T-helper 17 cell (primary cell): ENCODE data around the gene ZNF267. TPM values are rescaled to one million over a fixed set of nuclear protein-coding genes. Genes with fewer than 3 reads are reported as not detected.
"Not testable (repeated sequence)": the region's sequence is repeated elsewhere in the genome, so short reads cannot be mapped to it uniquely, and the experiment has no call there.

Experiments used
- ATAC-seq: fragments of 150-1000 bp; cut with Tn5 transposase; 2 replicates; pipeline ENCODE4 v1.10.0; 2021; ENCODE audit warnings: mild to moderate bottlenecking, moderate library complexity
- DNase-seq, 3 donors: peaks; one replicate each; pipeline versions ENCODE4 v3.0.0 to v3.0.0-alpha.2; 2020 to 2021
- H3K9me3 ChIP-seq: one replicate; pipeline ENCODE4 v1.7.0; 2013; ENCODE audit warnings: low read length, mild to moderate bottlenecking; ENCODE audit not compliant: control insufficient read depth, poor library complexity, severe bottlenecking
- H3K27ac Mint-ChIP-seq: one replicate; pipeline ENCODE4 v1.8.0; 2022; ENCODE audit warnings: mild to moderate bottlenecking, moderate library complexity, mixed read lengths
- H3K27me3 Mint-ChIP-seq: one replicate; pipeline ENCODE4 v1.8.0; 2022; ENCODE audit warnings: mixed read lengths
- H3K36me3 Mint-ChIP-seq: one replicate; pipeline ENCODE4 v1.8.0; 2022; ENCODE audit warnings: low read depth, mixed read lengths
- H3K4me1 Mint-ChIP-seq: one replicate; pipeline ENCODE4 v1.8.0; 2022; ENCODE audit warnings: mild to moderate bottlenecking, mixed read lengths
- H3K4me3 Mint-ChIP-seq: one replicate; pipeline ENCODE4 v1.8.0; 2022; ENCODE audit warnings: mild to moderate bottlenecking, moderate library complexity, mixed read lengths
- total RNA-seq, 4 donors: library from RNA in 2 of 4; stranded (reverse) in 2 of 4; gene quantifications; one replicate each; pipeline ENCODE4 v1.2.3 and lab custom pipeline; 2022 to 2026

ZNF267 gene
- total RNA-seq (10 to 100 TPM; 78.9 to 80.5 TPM), total RNA-seq (lab: John Stamatoyannopoulos, UW) (91.3 to 218 reads per million in 2 donors)

GRCh38 chr16:31873556-31874365 is at the start of gene ZNF267:
ZNF267 (plus strand) TSS chr16:31873807; CDS start chr16:31873967, 160 bp downstream.
- H3K27me3 Mint-ChIP-seq: no peaks in the 10 kb centered on the region
- ATAC-seq: peak; percentile 66
- peak; percentile 83 to 89 (median 88) for DNase-seq
- peaks cover 6% of the 10 kb centered on the region for H3K9me3 ChIP-seq
- peaks cover 50% of the 10 kb centered on the region for H3K4me1 Mint-ChIP-seq
- H3K4me3 Mint-ChIP-seq: peak within 1 kb of the TSS; percentile 95
- peak within 1 kb of the TSS; percentile 99 for H3K27ac Mint-ChIP-seq
- peaks cover 7% of the 10 kb centered on the region for H3K36me3 Mint-ChIP-seq

DNA sequence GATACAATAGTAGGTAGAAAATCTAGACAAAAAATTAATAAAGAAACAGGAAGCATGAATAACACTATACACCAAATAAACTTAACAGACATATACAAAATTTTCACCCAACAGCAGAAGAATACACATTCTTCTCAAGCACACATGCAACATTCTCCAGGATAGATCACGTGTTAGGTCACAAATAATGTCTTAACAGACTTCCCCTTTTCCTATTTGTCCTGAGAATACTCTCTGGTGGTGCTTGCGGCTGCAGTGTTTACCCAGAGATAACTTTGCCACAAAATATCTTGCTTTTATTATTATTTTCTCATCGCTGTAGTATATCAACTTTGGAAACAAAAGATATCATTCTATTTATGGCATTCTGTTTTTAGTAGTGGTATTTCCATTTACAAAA is 40.6 kb upstream of the ZNF267 start:
- no peak for ATAC-seq
- no peak overlapping the region for H3K27ac Mint-ChIP-seq
- no peak for DNase-seq
- H3K4me3 Mint-ChIP-seq: no peak overlapping the region
- H3K9me3 ChIP-seq: no peaks in the 10 kb centered on the region
- no peaks in the 10 kb centered on the region for H3K4me1 Mint-ChIP-seq
- no peaks in the 10 kb centered on the region for H3K27me3 Mint-ChIP-seq
- no peaks in the 10 kb centered on the region for H3K36me3 Mint-ChIP-seq

GRCh38 chr16:31836396-31836795 is 37.2 kb upstream of the ZNF267 start:
- H3K4me3 Mint-ChIP-seq, H3K27ac Mint-ChIP-seq, H3K9me3 ChIP-seq, H3K27me3 Mint-ChIP-seq, H3K4me1 Mint-ChIP-seq, ATAC-seq, DNase-seq, H3K36me3 Mint-ChIP-seq: not testable (repeated sequence)

DNA sequence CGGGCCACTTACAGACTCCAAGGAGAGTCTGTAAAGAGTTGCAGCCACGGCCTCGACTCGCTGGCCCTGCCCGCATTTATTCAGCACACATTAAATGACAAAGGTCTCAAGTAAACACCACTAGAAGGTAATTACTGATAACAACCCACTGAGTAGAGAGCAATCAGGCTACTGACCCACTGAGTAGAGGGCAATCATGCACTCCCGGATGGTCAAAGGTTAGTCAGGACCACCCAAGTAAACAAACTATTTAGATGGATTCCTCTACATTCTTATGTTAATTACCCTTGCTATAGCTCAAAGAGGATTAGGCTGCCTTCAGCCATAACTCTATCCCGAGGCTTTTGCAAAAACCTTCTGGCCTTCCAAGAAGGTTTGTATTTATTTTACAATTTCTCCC is 30.7 kb upstream of the ZNF267 start:
- no peak for DNase-seq
- Mint-ChIP-seq H3K4me1 (no peaks in the 10 kb centered on the region), H3K4me3 (no peak overlapping the region), H3K36me3 (peaks cover 2% of the 10 kb centered on the region), H3K27me3 (no peaks in the 10 kb centered on the region), H3K27ac (no peak overlapping the region)
- no peaks in the 10 kb centered on the region for H3K9me3 ChIP-seq
- ATAC-seq: no peak

GRCh38 chr16:31848572-31848971 is 25.0 kb upstream of the ZNF267 start:
- H3K36me3 Mint-ChIP-seq, H3K4me1 Mint-ChIP-seq, ATAC-seq, H3K27ac Mint-ChIP-seq, H3K27me3 Mint-ChIP-seq, H3K4me3 Mint-ChIP-seq, DNase-seq, H3K9me3 ChIP-seq: not testable (repeated sequence)

GRCh38 chr16:31853291-31853690 is 20.3 kb upstream of the ZNF267 start:
- H3K4me1 Mint-ChIP-seq: no peaks in the 10 kb centered on the region
- H3K27ac Mint-ChIP-seq: no peak overlapping the region
- ATAC-seq: no peak
- H3K36me3 Mint-ChIP-seq: no peaks in the 10 kb centered on the region
- no peak for DNase-seq
- H3K27me3 Mint-ChIP-seq: peaks cover 11% of the 10 kb centered on the region
- no peak overlapping the region for H3K4me3 Mint-ChIP-seq
- no peaks in the 10 kb centered on the region for H3K9me3 ChIP-seq

DNA sequence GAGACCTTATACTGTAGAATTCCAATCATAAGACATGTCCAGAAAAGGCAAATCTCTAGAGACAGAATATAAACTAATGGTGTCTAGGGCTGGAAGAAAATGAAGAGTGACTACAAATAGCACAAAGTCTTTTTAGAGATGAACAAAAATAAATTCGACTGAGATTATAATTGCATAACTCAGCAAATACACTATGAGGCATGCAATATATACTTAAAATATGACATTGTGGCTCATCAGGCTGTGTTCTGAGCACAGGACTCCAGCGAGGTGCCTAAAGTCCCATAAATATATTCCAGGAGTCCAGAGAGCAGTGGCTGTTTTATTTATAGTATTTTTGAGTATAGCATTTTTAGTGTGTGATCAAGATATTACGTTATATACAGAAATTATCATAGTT is 13.1 kb upstream of the ZNF267 start:
- H3K9me3 ChIP-seq: no peaks in the 10 kb centered on the region
- ATAC-seq (no peak), DNase-seq (no peak)
- H3K4me3 Mint-ChIP-seq: no peak overlapping the region
- H3K4me1 Mint-ChIP-seq: peaks cover 27% of the 10 kb centered on the region
- H3K36me3 Mint-ChIP-seq: no peaks in the 10 kb centered on the region
- H3K27me3 Mint-ChIP-seq: peaks cover 11% of the 10 kb centered on the region
- H3K27ac Mint-ChIP-seq: peak overlapping the region; percentile 83

DNA sequence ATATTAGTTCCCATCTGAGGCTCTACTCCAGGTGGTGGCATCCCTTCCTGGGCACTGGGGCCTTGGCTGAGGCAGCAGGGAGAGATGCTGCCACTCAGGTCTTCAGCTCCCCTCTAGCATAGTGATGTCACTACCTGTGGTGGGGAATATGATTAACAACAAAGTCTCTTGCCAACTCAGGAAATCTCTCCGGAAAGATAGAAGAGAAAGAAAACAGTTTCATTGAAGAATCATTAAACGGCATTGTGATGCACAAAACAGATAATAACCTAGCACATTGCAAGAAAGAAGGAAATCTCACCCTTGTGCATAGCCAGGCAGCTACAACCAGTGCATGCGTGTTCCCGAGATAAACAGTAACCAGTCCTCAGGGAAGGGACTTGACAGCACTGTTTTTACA is 12.2 kb upstream of the ZNF267 start:
- peak; percentile 85 for ATAC-seq
- no peaks in the 10 kb centered on the region for H3K9me3 ChIP-seq
- Mint-ChIP-seq H3K36me3 (no peaks in the 10 kb centered on the region), H3K27ac (peak overlapping the region; percentile 83), H3K27me3 (peaks cover 5% of the 10 kb centered on the region), H3K4me1 (peaks cover 27% of the 10 kb centered on the region), H3K4me3 (peak overlapping the region; percentile 21)
- DNase-seq: no peak

GRCh38 chr16:31862761-31863160 is 10.8 kb upstream of the ZNF267 start:
- no peaks in the 10 kb centered on the region for H3K27me3 Mint-ChIP-seq
- H3K9me3 ChIP-seq: no peaks in the 10 kb centered on the region
- H3K4me1 Mint-ChIP-seq: peaks cover 30% of the 10 kb centered on the region
- DNase-seq (no peak), ATAC-seq (no peak)
- no peak overlapping the region for H3K27ac Mint-ChIP-seq
- H3K36me3 Mint-ChIP-seq: no peaks in the 10 kb centered on the region
- H3K4me3 Mint-ChIP-seq: no peak overlapping the region

DNA sequence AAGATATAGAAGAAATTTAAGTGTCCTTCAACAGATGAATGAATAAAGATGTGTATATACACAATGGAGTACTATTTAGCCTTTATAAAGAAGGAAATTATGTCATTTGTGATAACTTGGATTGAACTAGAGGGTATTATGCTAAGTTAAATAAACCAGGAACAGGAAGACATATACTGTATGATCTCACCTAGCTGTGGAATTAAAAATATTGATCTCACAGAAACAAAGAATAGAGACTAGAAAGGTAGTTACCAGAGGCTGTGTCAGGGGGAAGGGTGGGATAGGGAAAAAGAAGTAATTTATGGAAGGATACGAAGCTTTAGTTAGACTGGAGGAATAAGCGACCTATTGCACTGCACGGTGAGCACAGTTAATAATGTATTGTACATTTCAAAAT is 5.4 kb upstream of the ZNF267 start:
- ATAC-seq (no peak), DNase-seq (no peak)
- Mint-ChIP-seq H3K4me1 (peaks cover 36% of the 10 kb centered on the region), H3K4me3 (no peak overlapping the region), H3K36me3 (no peaks in the 10 kb centered on the region), H3K27me3 (no peaks in the 10 kb centered on the region), H3K27ac (peak overlapping the region; percentile 96)
- no peaks in the 10 kb centered on the region for H3K9me3 ChIP-seq

DNA sequence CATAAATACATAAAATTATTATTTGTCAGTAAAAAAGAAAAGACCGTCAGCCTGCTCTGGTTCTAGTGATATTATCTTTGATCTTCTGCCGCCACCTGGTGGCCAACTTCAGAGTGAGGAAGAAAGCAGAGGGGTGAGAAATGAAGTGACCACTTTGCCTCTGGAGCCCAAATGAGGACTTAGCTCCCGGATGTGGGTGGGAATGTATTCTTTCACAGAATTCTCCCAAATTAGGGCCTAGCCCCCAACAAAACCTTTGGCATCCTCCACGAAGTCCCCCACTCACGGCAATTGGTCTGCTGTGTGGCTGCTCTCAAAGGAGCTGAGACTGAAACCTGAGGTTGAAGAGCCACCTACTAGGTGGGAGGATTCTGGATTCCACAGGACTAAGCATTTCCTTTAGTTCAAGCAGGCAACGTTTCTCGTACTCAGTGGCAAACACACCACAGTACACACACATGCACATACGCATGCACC is 4.9 kb upstream of the ZNF267 start:
- H3K4me1 Mint-ChIP-seq: peaks cover 39% of the 10 kb centered on the region
- H3K27ac Mint-ChIP-seq: peak overlapping the region; percentile 96
- peak overlapping the region; percentile 94 for H3K4me3 Mint-ChIP-seq
- no peaks in the 10 kb centered on the region for H3K36me3 Mint-ChIP-seq
- H3K27me3 Mint-ChIP-seq: no peaks in the 10 kb centered on the region
- ATAC-seq (peak; percentile 35), DNase-seq (peak; percentile 61 to 76 (median 63))
- H3K9me3 ChIP-seq: no peaks in the 10 kb centered on the region

DNA sequence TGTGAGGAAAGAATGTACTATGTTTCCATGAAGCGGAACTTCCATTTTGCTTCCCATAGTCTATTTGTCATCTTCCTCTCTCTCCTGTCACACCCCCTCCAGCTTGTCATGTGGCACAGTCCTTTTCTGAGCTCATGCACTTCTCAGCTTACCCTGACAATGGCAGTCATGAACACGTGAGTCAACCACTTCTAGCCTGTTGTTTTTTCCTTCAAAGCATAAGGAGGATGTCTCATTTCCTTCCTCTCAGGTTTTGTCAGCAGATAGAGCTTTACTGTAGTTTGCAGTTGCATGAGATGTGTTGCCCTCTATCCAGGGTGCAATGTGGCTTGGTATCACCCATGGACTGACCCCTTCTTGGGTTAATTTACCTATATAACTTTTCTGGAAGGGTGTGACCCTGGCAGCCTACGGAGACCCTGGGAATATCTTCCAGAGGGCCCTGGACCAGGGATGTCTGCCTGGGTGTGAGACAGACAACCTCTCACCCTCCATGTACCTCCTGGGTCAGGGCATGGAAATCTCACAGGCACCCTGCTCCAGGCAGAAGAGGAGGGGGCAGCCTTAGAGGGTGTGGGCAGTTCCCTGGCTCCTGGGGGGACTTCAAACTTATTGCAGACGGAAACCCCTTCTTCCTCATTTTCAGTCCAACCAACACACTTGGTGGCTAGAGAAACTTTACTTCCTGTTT is 4.0 kb upstream of the ZNF267 start:
- Mint-ChIP-seq H3K4me1 (peaks cover 40% of the 10 kb centered on the region), H3K36me3 (no peaks in the 10 kb centered on the region), H3K4me3 (peak overlapping the region; percentile 94), H3K27me3 (no peaks in the 10 kb centered on the region), H3K27ac (peak overlapping the region; percentile 96)
- ATAC-seq (peak; percentile 83), DNase-seq (peak in 2 of 3 donors; percentile 44 to 69)
- peaks cover under 1% of the 10 kb centered on the region for H3K9me3 ChIP-seq

GRCh38 chr16:31870809-31871208 is 2.8 kb upstream of the ZNF267 start:
- ATAC-seq: no peak
- peaks cover 6% of the 10 kb centered on the region for H3K9me3 ChIP-seq
- peak overlapping the region; percentile 96 for H3K27ac Mint-ChIP-seq
- no peaks in the 10 kb centered on the region for H3K27me3 Mint-ChIP-seq
- peak overlapping the region; percentile 39 for H3K4me3 Mint-ChIP-seq
- H3K4me1 Mint-ChIP-seq: peaks cover 43% of the 10 kb centered on the region
- no peaks in the 10 kb centered on the region for H3K36me3 Mint-ChIP-seq
- DNase-seq: no peak
